Epithelial cell of proximal tubule (primary cell): ENCODE results near the gene VAV3. TPM values are rescaled to one million over a fixed set of nuclear protein-coding genes. Genes with fewer than 3 reads are reported as not detected.
A peak's percentile ranks its signal among the peaks of the same experiment; 100 is the strongest.

Experiments
- DNase-seq: peaks from one replicate; pipeline ENCODE4 v3.0.0-alpha.2; 2011; ENCODE audit warnings: low read depth
- H3K4me3 ChIP-seq: 2 replicates; pipeline ENCODE4 v1.5.1; 2011; ENCODE audit warnings: low read depth, mild to moderate bottlenecking, low read length
- CTCF ChIP-seq: conservative IDR thresholded peaks from 2 replicates; pipeline ENCODE4 v1.5.1; 2012; ENCODE audit warnings: low read depth, mild to moderate bottlenecking, low read length
- total RNA-seq: library from RNA; depleted of rRNA; stranded (reverse); fragments of >200 nt; gene quantifications from 2 replicates; pipeline ENCODE4 v1.2.3, GENCODE V29; 2015

Gene VAV3
- total RNA-seq, 1 donor from 2014 or later = 9.7 TPM

DNA sequence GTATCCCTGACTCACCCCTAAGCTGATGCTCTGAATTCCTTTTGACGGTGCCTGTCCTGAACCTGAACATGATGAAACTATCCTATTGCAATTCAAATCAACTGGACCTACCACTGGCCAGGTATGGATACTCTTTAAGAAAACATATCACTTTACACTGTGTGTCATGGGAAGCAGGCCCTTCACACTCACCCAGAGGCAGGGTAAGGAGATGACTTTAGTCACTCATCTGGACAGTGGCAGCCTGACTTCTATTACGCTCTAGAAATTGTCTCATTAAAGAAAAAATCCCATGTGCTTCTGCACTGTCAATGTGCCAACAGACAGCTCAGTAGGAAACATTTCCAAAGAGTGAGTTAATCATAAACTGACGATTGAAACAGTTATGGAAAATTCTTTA is 94.3 kb downstream of the VAV3 start:
- peak; percentile 42 for DNase-seq

DNA sequence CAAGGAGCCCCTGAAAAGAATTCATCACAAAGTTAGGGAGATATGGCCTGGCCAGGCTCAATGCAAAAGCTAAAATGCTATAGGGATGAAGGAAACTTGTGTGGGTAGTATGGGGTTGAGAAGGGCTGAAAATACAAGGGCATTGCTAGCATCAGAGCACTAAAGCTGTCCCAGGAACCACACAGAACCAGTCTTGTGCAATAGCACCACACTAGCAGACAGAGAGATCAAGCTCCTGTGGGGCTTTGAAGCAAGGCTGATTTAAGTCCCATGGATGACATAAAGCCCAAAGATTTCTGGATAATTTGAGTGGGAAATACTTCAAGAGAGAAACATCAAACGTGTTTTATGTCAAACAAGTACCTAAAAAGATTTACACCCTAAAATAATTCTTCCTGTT is 97.1 kb downstream of the VAV3 start:
- TF ChIP-seq CTCF = no peak
- no peak for DNase-seq
- H3K4me3 ChIP-seq = no peak overlapping the region

More for the DNA sequence above, 94.3 kb downstream of the VAV3 start:
- no peak for TF ChIP-seq CTCF
- H3K4me3 ChIP-seq = no peak overlapping the region

DNA sequence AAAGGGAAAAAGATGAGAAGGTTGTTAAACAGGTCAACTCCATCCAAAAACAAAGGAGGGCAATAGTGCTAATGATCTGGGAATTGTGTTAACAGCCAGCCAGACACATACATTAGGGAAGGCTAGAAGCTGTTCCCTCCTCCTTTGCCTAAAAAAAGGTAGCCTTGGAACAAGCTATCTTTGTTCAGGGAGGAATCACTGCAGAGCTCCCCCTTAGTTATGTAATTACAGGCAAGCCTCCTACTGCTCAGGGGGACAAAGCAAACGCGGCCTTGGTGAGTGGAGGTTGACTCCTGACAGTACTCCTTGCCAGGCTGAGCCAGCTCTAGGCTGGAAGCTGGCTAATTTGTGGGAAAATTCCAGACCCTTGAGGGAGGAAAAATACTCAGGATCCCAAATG is 97.6 kb downstream of the VAV3 start:
- no peak for DNase-seq
- H3K4me3 ChIP-seq = no peak overlapping the region
- no peak for TF ChIP-seq CTCF

DNA sequence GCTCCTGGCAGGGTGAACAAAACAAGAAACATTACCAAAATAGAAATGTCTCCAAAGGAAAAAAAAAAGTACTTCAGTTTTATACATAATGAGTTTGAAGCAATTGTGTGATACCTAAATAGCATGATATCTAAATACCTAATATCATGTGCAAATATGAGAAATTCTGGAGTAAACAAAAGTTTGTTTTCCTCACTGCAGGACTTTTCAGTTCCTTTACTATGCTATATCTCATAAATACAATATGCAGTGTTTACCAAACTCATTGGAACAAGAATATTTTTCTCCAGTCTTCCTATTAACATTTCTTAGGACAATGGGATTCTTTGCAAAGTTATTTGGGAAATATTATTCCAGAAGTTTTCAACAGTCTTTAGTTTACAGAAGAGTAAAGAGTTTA is 98.1 kb downstream of the VAV3 start:
- TF ChIP-seq CTCF = no peak
- no peak for DNase-seq

GRCh38 chr1:107865627-107866026 is 99.4 kb downstream of the VAV3 start:
- TF ChIP-seq CTCF = no peak
- no peak for DNase-seq
- H3K4me3 ChIP-seq = no peak overlapping the region

More for the DNA sequence above, 98.1 kb downstream of the VAV3 start:
- H3K4me3 ChIP-seq = no peak overlapping the region

DNA sequence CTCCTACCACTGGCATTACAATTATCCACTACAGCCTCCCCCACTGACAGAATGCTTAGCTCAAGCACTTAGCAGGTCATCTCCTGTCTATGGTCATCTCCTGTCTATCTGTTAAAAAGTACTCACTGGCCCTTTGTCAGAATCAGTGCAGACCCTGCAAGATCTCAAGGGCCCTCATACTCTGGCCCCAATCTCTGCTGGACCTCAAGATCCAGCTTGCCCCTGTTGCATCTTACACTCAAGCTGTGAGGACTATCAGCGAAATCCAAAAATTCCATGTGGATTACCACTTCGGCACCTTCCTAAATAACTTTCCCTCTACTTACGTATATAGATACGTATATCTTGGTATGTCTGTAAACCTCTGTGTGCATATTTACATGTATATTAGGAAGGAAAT is 101.6 kb downstream of the VAV3 start:
- no peak overlapping the region for H3K4me3 ChIP-seq
- TF ChIP-seq CTCF = no peak
- no peak for DNase-seq

- H3K4me3 ChIP-seq = no peak overlapping the region
- TF ChIP-seq CTCF = no peak
- DNase-seq = no peak
Measured at GRCh38 chr1:107862064-107862463, 102.9 kb downstream of the VAV3 start.
